Suprapubic skin (tissue), 4 donors: Measurements from ENCODE around the gene NTSR1. TPM values are rescaled to one million over a fixed set of nuclear protein-coding genes. Genes with fewer than 3 reads are reported as not detected.

Experiments used
- DNase-seq, 2 donors: peaks; one replicate each; pipeline ENCODE4 v3.0.0-alpha.2; 2019; ENCODE audit warnings: low spot score in 2 of 2
- H3K27ac ChIP-seq: fragments of 200-600 bp; sonication (generic); one replicate; pipeline ENCODE4 v1.5.1; 2019
- H3K27me3 ChIP-seq: fragments of 200-600 bp; sonication (generic); one replicate; pipeline ENCODE4 v1.5.1; 2019
- H3K36me3 ChIP-seq: fragments of 200-600 bp; sonication (generic); one replicate; pipeline ENCODE4 v1.5.1; 2019
- H3K4me1 ChIP-seq: fragments of 200-600 bp; sonication (generic); one replicate; pipeline ENCODE4 v1.5.1; 2019
- H3K4me3 ChIP-seq: fragments of 200-600 bp; sonication (generic); one replicate; pipeline ENCODE4 v1.5.1; 2019; ENCODE audit warnings: mild to moderate bottlenecking
- H3K9me3 ChIP-seq: fragments of 200-600 bp; sonication (generic); one replicate; pipeline ENCODE4 v1.5.1; 2019
- CTCF ChIP-seq, 2 donors: fragments of 200-600 bp in 1 of 2; fragments of 450-650 bp in 1 of 2; sonication (generic) in 1 of 2; IDR thresholded peaks; one replicate each; pipeline ENCODE4 v1.5.1; 2016 to 2019; ENCODE audit warnings: antibody characterized with exemption in 2 of 2, mild to moderate bottlenecking in 1 of 2, moderate library complexity in 1 of 2
- EP300 ChIP-seq: sonication (generic); formaldehyde crosslinking; IDR thresholded peaks from one replicate; pipeline ENCODE4 v1.6.1; 2017; ENCODE audit warnings: antibody characterized with exemption
- POLR2A ChIP-seq, 2 donors: fragments of 450-650 bp; IDR thresholded peaks; one replicate each; pipeline ENCODE4 v1.6.1; 2017; ENCODE audit warnings: antibody characterized with exemption in 2 of 2, mild to moderate bottlenecking in 2 of 2, moderate library complexity in 2 of 2
- POLR2AphosphoS5 ChIP-seq, 3 donors: sonication (generic); formaldehyde crosslinking; IDR thresholded peaks; one replicate each; pipeline ENCODE4 v1.6.1; 2017; ENCODE audit warnings: antibody characterized with exemption in 3 of 3
- WGBS: methylation state at CpG from one replicate; pipeline ENCODE4 v1.1.5; 2018; 5-methylcytosine and 5-hydroxymethylcytosine counted together
- total RNA-seq, 4 donors: library from RNA; depleted of rRNA; stranded (reverse); fragments of >200 nt; gene quantifications; one replicate each; pipeline ENCODE4 v1.1.0, GENCODE V29; 2016

NTSR1 gene
- total RNA-seq, 4 donors from 2014 or later, result 0.16 to 0.55 TPM; not detected in 2

- Histone ChIP-seq H3K27ac (no peak overlapping the region), H3K27me3 (peaks cover 67% of the 10 kb centered on the region)
- TF ChIP-seq EP300 (no peak), POLR2AphosphoS5 (IDR thresholded peaks at IDR 0.05) (no peak), POLR2A (IDR thresholded peaks at IDR 0.05) (no peak)
Observed at GRCh38 chr20:62699296-62699695, 9.3 kb upstream of the NTSR1 start.

GRCh38 chr20:62699741-62700140 is 8.9 kb upstream of the NTSR1 start:
- TF ChIP-seq POLR2AphosphoS5 (IDR thresholded peaks at IDR 0.05) (no peak), POLR2A (IDR thresholded peaks at IDR 0.05) (no peak), CTCF (IDR thresholded peaks at IDR 0.05) (no peak), EP300 (no peak)
- DNase-seq, result no peak
- Histone ChIP-seq H3K9me3 (no peaks in the 10 kb centered on the region), H3K4me3 (no peak overlapping the region), H3K4me1 (peaks cover 21% of the 10 kb centered on the region), H3K27ac (no peak overlapping the region), H3K27me3 (peaks cover 64% of the 10 kb centered on the region), H3K36me3 (no peaks in the 10 kb centered on the region)
- 87% methylated on average over 6 of the region's 12 CpGs for WGBS

More at GRCh38 chr20:62699296-62699695, 9.3 kb upstream of the NTSR1 start:
- no peak for DNase-seq
- Histone ChIP-seq H3K36me3 (no peaks in the 10 kb centered on the region), H3K4me3 (no peak overlapping the region), H3K9me3 (no peaks in the 10 kb centered on the region), H3K4me1 (peaks cover 17% of the 10 kb centered on the region)
- WGBS, result 100% methylated on average over 5 of the region's 19 CpGs

- no peaks in the 10 kb centered on the region for H3K9me3 ChIP-seq
- no peak overlapping the region for H3K4me3 ChIP-seq
- H3K36me3 ChIP-seq, result no peaks in the 10 kb centered on the region
- no peak for DNase-seq
- 86% methylated on average over 18 of the region's 18 CpGs for WGBS
- no peak for TF ChIP-seq CTCF (IDR thresholded peaks at IDR 0.05)
- TF ChIP-seq EP300, result no peak
- no peak for TF ChIP-seq POLR2A (IDR thresholded peaks at IDR 0.05)
- TF ChIP-seq POLR2AphosphoS5 (IDR thresholded peaks at IDR 0.05), result no peak
- no peak overlapping the region for H3K27ac ChIP-seq
- H3K27me3 ChIP-seq, result peaks cover 57% of the 10 kb centered on the region
- H3K4me1 ChIP-seq, result peaks cover 24% of the 10 kb centered on the region
Observed at GRCh38 chr20:62700261-62700930, 8.2 kb upstream of the NTSR1 start.

- Histone ChIP-seq H3K4me3 (no peak overlapping the region), H3K36me3 (no peaks in the 10 kb centered on the region), H3K27me3 (peaks cover 57% of the 10 kb centered on the region), H3K4me1 (peaks cover 24% of the 10 kb centered on the region), H3K9me3 (no peaks in the 10 kb centered on the region), H3K27ac (no peak overlapping the region)
- TF ChIP-seq POLR2A (IDR thresholded peaks at IDR 0.05) (no peak), EP300 (no peak), POLR2AphosphoS5 (IDR thresholded peaks at IDR 0.05) (no peak), CTCF (IDR thresholded peaks at IDR 0.05) (no peak)
- DNase-seq, result no peak
- 87% methylated on average over 20 of the region's 24 CpGs for WGBS
Observed at GRCh38 chr20:62701161-62702012, 7.2 kb upstream of the NTSR1 start.

GRCh38 chr20:62702013-62702300 is 6.7 kb upstream of the NTSR1 start:
- H3K27ac ChIP-seq, result no peak overlapping the region
- H3K4me1 ChIP-seq, result peaks cover 24% of the 10 kb centered on the region
- no peak overlapping the region for H3K4me3 ChIP-seq
- H3K36me3 ChIP-seq, result no peaks in the 10 kb centered on the region
- TF ChIP-seq CTCF (IDR thresholded peaks at IDR 0.05) (no peak), POLR2AphosphoS5 (IDR thresholded peaks at IDR 0.05) (no peak), POLR2A (IDR thresholded peaks at IDR 0.05) (no peak), EP300 (no peak)
- peaks cover 60% of the 10 kb centered on the region for H3K27me3 ChIP-seq
- H3K9me3 ChIP-seq, result no peaks in the 10 kb centered on the region
- WGBS, result 100% methylated on average over 2 of the region's 11 CpGs
- DNase-seq, result no peak
